H9 (cell line): ENCODE measurements around the gene MROH8. TPM values are rescaled to one million over a fixed set of nuclear protein-coding genes. Genes with fewer than 3 reads are reported as not detected.

ENCODE experiments used
- DNase-seq: peaks from one replicate; pipeline ENCODE4 v3.0.0-alpha.2; 2017
- H2AFZ ChIP-seq: one replicate; pipeline ENCODE4 v1.6.1; 2013; ENCODE audit warnings: mild to moderate bottlenecking, low read length, control low read depth, moderate library complexity
- H2AK5ac ChIP-seq: 2 replicates; pipeline ENCODE4 v1.6.1; 2013; ENCODE audit warnings: low read length, control low read depth, mixed read lengths; ENCODE audit not compliant: insufficient read length
- H2BK120ac ChIP-seq: one replicate; pipeline ENCODE4 v1.6.1; 2013; ENCODE audit warnings: low read depth, mild to moderate bottlenecking, low read length, control low read depth, inconsistent platforms; ENCODE audit not compliant: poor library complexity, severe bottlenecking
- H2BK12ac ChIP-seq: 2 replicates; pipeline ENCODE4 v1.6.1; 2013; ENCODE audit warnings: low read length, control low read depth, mixed read lengths, low read depth; ENCODE audit not compliant: insufficient read length
- H2BK15ac ChIP-seq: 2 replicates; pipeline ENCODE4 v1.6.1; 2013; ENCODE audit warnings: low read depth, low read length, control low read depth
- H2BK20ac ChIP-seq: one replicate; pipeline ENCODE4 v1.6.1; 2013; ENCODE audit warnings: low read depth, mild to moderate bottlenecking, low read length, control low read depth, inconsistent platforms; ENCODE audit not compliant: poor library complexity, severe bottlenecking
- H2BK5ac ChIP-seq: 2 replicates; pipeline ENCODE4 v1.6.1; 2013; ENCODE audit warnings: low read length, control low read depth, mixed read lengths; ENCODE audit not compliant: insufficient read length
- H3K14ac ChIP-seq: 2 replicates; pipeline ENCODE4 v1.6.1; 2013; ENCODE audit warnings: low read length, control low read depth; ENCODE audit not compliant: insufficient read depth
- H3K18ac ChIP-seq: 2 replicates; pipeline ENCODE4 v1.6.1; 2013; ENCODE audit warnings: low read depth, mild to moderate bottlenecking, mixed read lengths, low read length, control low read depth; ENCODE audit not compliant: insufficient read length
- H3K23ac ChIP-seq: 2 replicates; pipeline ENCODE4 v1.6.1; 2013; ENCODE audit warnings: low read length, control low read depth, mixed read lengths, low read depth; ENCODE audit not compliant: insufficient read length
- H3K23me2 ChIP-seq: 2 replicates; pipeline ENCODE4 v1.6.1; 2013; ENCODE audit warnings: low read depth, mild to moderate bottlenecking, mixed read lengths, low read length, control low read depth; ENCODE audit not compliant: insufficient read length, poor library complexity, severe bottlenecking
- H3K27ac ChIP-seq: 2 replicates; pipeline ENCODE4 v1.5.1; 2013; ENCODE audit warnings: low read length, control low read depth, mixed read lengths, low read depth; ENCODE audit not compliant: insufficient read length
- H3K27me3 ChIP-seq: 2 replicates; pipeline ENCODE4 v1.6.1; 2013; ENCODE audit warnings: low read length, control low read depth, inconsistent platforms; ENCODE audit not compliant: insufficient read depth
- H3K4ac ChIP-seq: 2 replicates; pipeline ENCODE4 v1.6.1; 2013; ENCODE audit warnings: low read depth, mild to moderate bottlenecking, control low read depth, inconsistent platforms, low read length, moderate library complexity
- H3K4me1 ChIP-seq: 2 replicates; pipeline ENCODE4 v1.6.1; 2013; ENCODE audit warnings: low read length, control low read depth, inconsistent platforms; ENCODE audit not compliant: insufficient read depth
- H3K4me2 ChIP-seq: 2 replicates; pipeline ENCODE4 v1.6.1; 2013; ENCODE audit warnings: low read length, control low read depth, mixed read lengths; ENCODE audit not compliant: insufficient read length, insufficient read depth
- H3K56ac ChIP-seq: 2 replicates; pipeline ENCODE4 v1.6.1; 2013; ENCODE audit warnings: low read depth, mild to moderate bottlenecking, mixed read lengths, low read length, control low read depth; ENCODE audit not compliant: insufficient read length
- H3K79me1 ChIP-seq: 2 replicates; pipeline ENCODE4 v1.6.1; 2013; ENCODE audit warnings: low read depth, mild to moderate bottlenecking, moderate library complexity, low read length, control low read depth, inconsistent platforms; ENCODE audit not compliant: insufficient read depth, poor library complexity, severe bottlenecking
- H3K79me2 ChIP-seq: 2 replicates; pipeline ENCODE4 v1.6.1; 2013; ENCODE audit warnings: low read length, control low read depth, inconsistent platforms; ENCODE audit not compliant: insufficient read depth
- H3K9ac ChIP-seq: 2 replicates; pipeline ENCODE4 v1.6.1; 2013; ENCODE audit warnings: low read length, control low read depth, mixed read lengths; ENCODE audit not compliant: insufficient read length; ENCODE audit errors: extremely low read depth
- H3K9me3 ChIP-seq: one replicate; pipeline ENCODE4 v1.6.1; 2013; ENCODE audit warnings: low read depth, low read length, inconsistent platforms; ENCODE audit not compliant: control insufficient read depth
- H3T11ph ChIP-seq: one replicate; pipeline ENCODE4 v1.6.1; 2013; ENCODE audit warnings: mild to moderate bottlenecking, low read length, control low read depth, inconsistent platforms
- H4K20me1 ChIP-seq: one replicate; pipeline ENCODE4 v1.6.1; 2013; ENCODE audit not compliant: control insufficient read depth, insufficient read length, insufficient read depth
- H4K5ac ChIP-seq: 2 replicates; pipeline ENCODE4 v1.6.1; 2013; ENCODE audit warnings: low read depth, mild to moderate bottlenecking, mixed read lengths, low read length, control low read depth; ENCODE audit not compliant: insufficient read length
- H4K8ac ChIP-seq: replicated peaks from 2 replicates; pipeline ENCODE4 v1.6.1; 2013; ENCODE audit warnings: low read length, control low read depth, mixed read lengths, low read depth; ENCODE audit not compliant: insufficient read length
- H4K91ac ChIP-seq: 2 replicates; pipeline ENCODE4 v1.6.1; 2013; ENCODE audit warnings: low read depth, mild to moderate bottlenecking, moderate library complexity, mixed read lengths, low read length, control low read depth; ENCODE audit not compliant: insufficient read length
- H3K27ac Mint-ChIP-seq, 3 experiments: 2 replicates in 2 of 3; 3 replicates in 1 of 3; pipeline ENCODE4 v1.8.0; 2020 to 2021; ENCODE audit warnings: mixed read lengths in 3 of 3, mild to moderate bottlenecking in 1 of 3, moderate library complexity in 1 of 3
- H3K27me3 Mint-ChIP-seq: 2 replicates; pipeline ENCODE4 v1.8.0; 2021; ENCODE audit warnings: low read depth, mild to moderate bottlenecking, moderate library complexity, mixed read lengths
- H3K36me3 Mint-ChIP-seq, 3 experiments: 2 replicates in 2 of 3; 3 replicates in 1 of 3; pipeline ENCODE4 v1.8.0; 2020 to 2021; ENCODE audit warnings: low read depth in 3 of 3, mixed read lengths in 3 of 3; ENCODE audit not compliant: insufficient read depth in 1 of 3
- H3K4me1 Mint-ChIP-seq, 2 experiments: 2 replicates each; pipeline ENCODE4 v1.8.0; 2020; ENCODE audit warnings: mixed read lengths in 2 of 2
- H3K4me3 Mint-ChIP-seq, 2 experiments: 2 replicates in 1 of 2; 3 replicates in 1 of 2; pipeline ENCODE4 v1.8.0; 2020 to 2021; ENCODE audit warnings: mild to moderate bottlenecking in 2 of 2, mixed read lengths in 2 of 2, moderate library complexity in 1 of 2
- H3K9me3 Mint-ChIP-seq, 2 experiments: 2 replicates in 1 of 2; 3 replicates in 1 of 2; pipeline ENCODE4 v1.8.0; 2020; ENCODE audit warnings: mild to moderate bottlenecking in 2 of 2, mixed read lengths in 2 of 2, moderate library complexity in 1 of 2
- WGBS: extraction: QIAGEN DNeasy Blood & Tissue Kit; methylation state at CpG from one replicate; pipeline ENCODE4 v1.1.7; 2013; ENCODE audit warnings: missing lambda C conversion rate, low lambda C conversion rate, mixed read lengths; ENCODE audit not compliant: insufficient read length; ENCODE audit errors: extremely low coverage; 5-methylcytosine and 5-hydroxymethylcytosine counted together
- total RNA-seq: library from RNA; stranded (reverse); gene quantifications from 2 replicates; pipeline ENCODE4 v1.2.1, GENCODE V29; 2021
- TF ChIP-seq, protein P1 (sequence below): fragments of 200-600 bp; sonication (generic); conservative IDR thresholded peaks from 3 replicates; pipeline ENCODE4 v1.8.0; 2021; ENCODE audit warnings: antibody characterized with exemption, mild to moderate bottlenecking

The MROH8 gene
- total RNA-seq, 1 experiment from 2014 or later = 0.90 TPM

GRCh38 chr20:37154684-37155298 lies 24.6 kb downstream of the MROH8 start:
- H3K27ac ChIP-seq = no peak overlapping the region
- H3K23me2 ChIP-seq = no peaks in the 10 kb centered on the region
- no peak overlapping the region for H4K8ac ChIP-seq
- H3K4me1 ChIP-seq = no peaks in the 10 kb centered on the region
- H2BK120ac ChIP-seq = no peak overlapping the region
- Mint-ChIP-seq H3K27ac (no peak overlapping the region), H3K27me3 (no peaks in the 10 kb centered on the region), H3K4me1 (no peaks in the 10 kb centered on the region), H3K4me3 (no peak overlapping the region), H3K36me3 (peaks cover 3 to 9% (median 3%) of the 10 kb centered on the region in 3 experiments; a peak in 4 of 7 replicates), H3K9me3 (peaks cover 8 to 9% of the 10 kb centered on the region in 2 experiments; a peak in 4 of 5 replicates)
- no peak overlapping the region for H2BK15ac ChIP-seq
- H3K79me1 ChIP-seq = no peaks in the 10 kb centered on the region
- H3K56ac ChIP-seq = no peak overlapping the region
- H4K20me1 ChIP-seq = no peaks in the 10 kb centered on the region
- H2AFZ ChIP-seq = no peak overlapping the region
- TF ChIP-seq, protein P1, sequence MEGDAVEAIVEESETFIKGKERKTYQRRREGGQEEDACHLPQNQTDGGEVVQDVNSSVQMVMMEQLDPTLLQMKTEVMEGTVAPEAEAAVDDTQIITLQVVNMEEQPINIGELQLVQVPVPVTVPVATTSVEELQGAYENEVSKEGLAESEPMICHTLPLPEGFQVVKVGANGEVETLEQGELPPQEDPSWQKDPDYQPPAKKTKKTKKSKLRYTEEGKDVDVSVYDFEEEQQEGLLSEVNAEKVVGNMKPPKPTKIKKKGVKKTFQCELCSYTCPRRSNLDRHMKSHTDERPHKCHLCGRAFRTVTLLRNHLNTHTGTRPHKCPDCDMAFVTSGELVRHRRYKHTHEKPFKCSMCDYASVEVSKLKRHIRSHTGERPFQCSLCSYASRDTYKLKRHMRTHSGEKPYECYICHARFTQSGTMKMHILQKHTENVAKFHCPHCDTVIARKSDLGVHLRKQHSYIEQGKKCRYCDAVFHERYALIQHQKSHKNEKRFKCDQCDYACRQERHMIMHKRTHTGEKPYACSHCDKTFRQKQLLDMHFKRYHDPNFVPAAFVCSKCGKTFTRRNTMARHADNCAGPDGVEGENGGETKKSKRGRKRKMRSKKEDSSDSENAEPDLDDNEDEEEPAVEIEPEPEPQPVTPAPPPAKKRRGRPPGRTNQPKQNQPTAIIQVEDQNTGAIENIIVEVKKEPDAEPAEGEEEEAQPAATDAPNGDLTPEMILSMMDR = no peak
- H3K4me2 ChIP-seq = no peak overlapping the region
- H4K5ac ChIP-seq = no peak overlapping the region
- no peak overlapping the region for H2BK20ac ChIP-seq
- H2BK12ac ChIP-seq = no peak overlapping the region
- no peak overlapping the region for H2AK5ac ChIP-seq
- no peaks in the 10 kb centered on the region for H3K79me2 ChIP-seq
- H4K91ac ChIP-seq = no peak overlapping the region
- H3K4ac ChIP-seq = no peak overlapping the region
- no peak overlapping the region for H3K23ac ChIP-seq
- no peak overlapping the region for H3K9ac ChIP-seq
- H2BK5ac ChIP-seq = no peak overlapping the region
- H3T11ph ChIP-seq = no peak overlapping the region
- H3K27me3 ChIP-seq = no peaks in the 10 kb centered on the region
- H3K18ac ChIP-seq = no peak overlapping the region
- WGBS = no CpG with 5 or more reads among the region's 6 CpGs
- peaks cover 4% of the 10 kb centered on the region for H3K9me3 ChIP-seq
- no peak overlapping the region for H3K14ac ChIP-seq
- no peak for DNase-seq
